Measurements from ENCODE around the gene GFY.

GFY gene

DNA sequence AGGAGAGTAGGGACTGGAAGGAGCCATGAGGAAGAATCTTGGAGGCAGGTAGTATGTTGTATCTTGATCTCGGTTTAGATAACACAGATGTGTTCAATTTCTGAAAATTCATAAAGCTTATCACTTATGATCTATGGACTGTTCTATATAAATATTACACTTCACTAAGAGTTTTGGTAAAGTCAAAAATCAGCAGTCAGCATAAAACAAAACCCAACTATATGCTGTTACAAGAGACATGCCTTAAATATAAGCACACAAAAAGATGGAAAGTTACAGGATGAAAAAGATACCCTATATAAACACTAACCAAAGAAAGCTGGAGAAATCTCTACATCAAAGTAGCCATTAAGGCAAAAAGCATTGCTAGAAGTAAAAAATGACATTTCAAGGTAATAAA lies 41.6 kb upstream of the GFY start:
- H3K79me1 ChIP-seq (ENCODE audit: low read depth, low read length), result no peaks in the 10 kb centered on the region
- no peaks in the 10 kb centered on the region for H3K4me1 ChIP-seq (ENCODE audit: control insufficient read depth in 2 of 2, insufficient read depth in 1 of 2, low read depth in 1 of 2, low read length in 2 of 2)
- no peak overlapping the region for H2BK120ac ChIP-seq (ENCODE audit: low read depth, low read length)
- no peak overlapping the region for H2BK5ac ChIP-seq (ENCODE audit: low read length)
- H3K36me3 ChIP-seq (replicated peaks in 1 of 2; ENCODE audit: control insufficient read depth in 2 of 2, insufficient read depth in 2 of 2, low read length in 2 of 2), result no peaks in the 10 kb centered on the region
- H4K8ac ChIP-seq (ENCODE audit: low read depth, low read length), result no peak overlapping the region
- H2AFZ ChIP-seq (ENCODE audit: low read length), result no peak overlapping the region
- no peak for DNase-seq (ENCODE audit: low spot score)
- WGBS, 2 donors (ENCODE audit: extremely low coverage in 2 of 2, insufficient read length in 2 of 2, insufficient replicate concordance in 1 of 2), result no CpG with 5 or more reads among the region's 1 CpG
- no peak overlapping the region for H4K91ac ChIP-seq (ENCODE audit: low read depth, low read length, poor library complexity)
- H3K14ac ChIP-seq (ENCODE audit: low read length), result no peak overlapping the region
- H3K4me2 ChIP-seq (ENCODE audit: insufficient read depth, low read length, poor library complexity, severe bottlenecking), result no peak overlapping the region
- H3K4me3 ChIP-seq (ENCODE audit: low read length in 2 of 2), result no peak overlapping the region
- no peak overlapping the region for H3K4ac ChIP-seq (ENCODE audit: low read length)
- H2BK15ac ChIP-seq (ENCODE audit: low read length), result no peak overlapping the region
- no peaks in the 10 kb centered on the region for H3K27me3 ChIP-seq (ENCODE audit: control insufficient read depth in 3 of 3, insufficient read depth in 3 of 3, low read depth in 1 of 3, low read length in 3 of 3)
- H3K9ac ChIP-seq (ENCODE audit: low read depth, low read length, poor library complexity), result no peak overlapping the region
- H2AK5ac ChIP-seq (ENCODE audit: low read depth, low read length), result no peak overlapping the region
- H3K18ac ChIP-seq (ENCODE audit: low read length), result no peak overlapping the region
- H3K9me3 ChIP-seq (replicated peaks in 1 of 2; ENCODE audit: control insufficient read depth in 2 of 2, insufficient read depth in 1 of 2, low read depth in 1 of 2, low read length in 2 of 2), result peaks cover 2% of the 10 kb centered on the region in 2 donors
- H2BK12ac ChIP-seq (ENCODE audit: low read length), result no peak overlapping the region
- H3K27ac ChIP-seq (replicated peaks; ENCODE audit: low read length), result no peak overlapping the region
- H3K23ac ChIP-seq (ENCODE audit: low read depth, low read length, poor library complexity), result no peak overlapping the region

DNA sequence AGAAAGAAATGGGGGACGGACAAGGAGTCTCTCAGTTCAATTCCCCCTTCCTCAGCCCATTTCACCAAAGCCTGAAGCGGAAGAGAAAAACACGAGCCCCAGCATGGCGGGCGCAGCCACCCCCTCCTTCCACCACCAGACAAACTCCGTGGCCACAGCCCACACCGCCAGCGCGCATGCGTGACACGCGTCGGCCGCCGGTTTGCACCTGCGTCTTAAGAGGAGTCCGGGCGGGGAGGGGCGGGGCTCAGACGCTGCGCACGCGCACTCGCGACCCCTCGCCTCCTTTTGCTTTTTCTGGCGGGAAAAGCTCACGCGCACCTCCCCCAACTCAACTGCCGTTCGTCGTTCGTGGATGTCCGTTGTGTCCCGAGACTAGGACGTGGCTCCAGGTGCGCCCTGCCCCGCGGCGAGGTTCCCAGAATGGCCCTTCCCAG lies 37.2 kb upstream of the GFY start, which contains the start of gene KASH5:
Gene KASH5 (plus strand): TSS at position 314 of the 437 bp plus-strand sequence. CDS start 2,635 bp downstream, outside the sequence.
- Histone ChIP-seq H4K8ac (ENCODE audit: low read depth, low read length) (no peak within 1 kb of the TSS), H2BK5ac (ENCODE audit: low read length) (no peak within 1 kb of the TSS), H2BK120ac (ENCODE audit: low read depth, low read length) (no peak within 1 kb of the TSS), H3K27ac (replicated peaks; ENCODE audit: low read length) (no peak within 1 kb of the TSS), H3K14ac (ENCODE audit: low read length) (no peak within 1 kb of the TSS), H2AFZ (ENCODE audit: low read length) (no peak within 1 kb of the TSS), H3K18ac (ENCODE audit: low read length) (peak within 1 kb of the TSS; percentile 17), H3K79me1 (ENCODE audit: low read depth, low read length) (no peaks in the 10 kb centered on the region), H3K4me1 (ENCODE audit: control insufficient read depth in 2 of 2, insufficient read depth in 1 of 2, low read depth in 1 of 2, low read length in 2 of 2) (no peaks in the 10 kb centered on the region), H3K9me3 (replicated peaks in 1 of 2; ENCODE audit: control insufficient read depth in 2 of 2, insufficient read depth in 1 of 2, low read depth in 1 of 2, low read length in 2 of 2) (no peaks in the 10 kb centered on the region), H4K91ac (ENCODE audit: low read depth, low read length, poor library complexity) (no peak within 1 kb of the TSS), H2BK15ac (ENCODE audit: low read length) (no peak within 1 kb of the TSS), H2AK5ac (ENCODE audit: low read depth, low read length) (peak within 1 kb of the TSS; percentile 81), H3K23ac (ENCODE audit: low read depth, low read length, poor library complexity) (peak within 1 kb of the TSS; percentile 65), H2BK12ac (ENCODE audit: low read length) (peak within 1 kb of the TSS; percentile 58), H3K4me3 (ENCODE audit: low read length in 2 of 2) (no peak within 1 kb of the TSS), H3K36me3 (replicated peaks in 1 of 2; ENCODE audit: control insufficient read depth in 2 of 2, insufficient read depth in 2 of 2, low read length in 2 of 2) (no peaks in the 10 kb centered on the region), H3K9ac (ENCODE audit: low read depth, low read length, poor library complexity) (no peak within 1 kb of the TSS), H3K4ac (ENCODE audit: low read length) (no peak within 1 kb of the TSS), H3K4me2 (ENCODE audit: insufficient read depth, low read length, poor library complexity, severe bottlenecking) (no peak within 1 kb of the TSS), H3K27me3 (ENCODE audit: control insufficient read depth in 3 of 3, insufficient read depth in 3 of 3, low read depth in 1 of 3, low read length in 3 of 3) (peaks cover 0 to 2% (median 0%) of the 10 kb centered on the region in 3 experiments)
- DNase-seq (ENCODE audit: low spot score), result no peak
- WGBS, 2 donors (ENCODE audit: extremely low coverage in 2 of 2, insufficient read length in 2 of 2, insufficient replicate concordance in 1 of 2), result no CpG with 5 or more reads among the region's 40 CpGs

DNA sequence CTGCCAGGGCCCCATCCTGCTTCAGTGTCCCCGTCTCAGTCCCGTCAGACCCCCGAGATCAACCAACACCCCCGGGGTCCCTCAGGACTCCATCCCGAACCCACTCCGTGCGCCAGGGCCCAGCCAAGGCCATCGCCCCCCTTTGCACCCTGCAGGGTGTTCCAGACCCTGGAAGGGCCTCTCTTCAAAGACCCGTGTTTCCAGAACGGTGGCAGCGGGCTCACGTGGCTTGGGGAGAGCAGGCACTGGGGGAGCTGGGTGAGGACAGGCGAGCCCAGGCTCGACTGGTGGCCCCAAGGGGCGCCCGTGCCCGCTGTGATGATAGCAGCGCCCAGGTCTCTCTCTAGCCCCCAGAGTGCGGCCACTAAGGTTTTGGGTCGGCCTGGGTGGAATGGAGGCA lies 35.8 kb upstream of the GFY start:
- H3K4me2 ChIP-seq (ENCODE audit: insufficient read depth, low read length, poor library complexity, severe bottlenecking), result no peak overlapping the region
- H3K4me3 ChIP-seq (ENCODE audit: low read length in 2 of 2), result no peak overlapping the region
- H2AK5ac ChIP-seq (ENCODE audit: low read depth, low read length), result peak overlapping the region; percentile 70
- no peak overlapping the region for H2BK12ac ChIP-seq (ENCODE audit: low read length)
- H3K14ac ChIP-seq (ENCODE audit: low read length), result no peak overlapping the region
- H3K4me1 ChIP-seq (ENCODE audit: control insufficient read depth in 2 of 2, insufficient read depth in 1 of 2, low read depth in 1 of 2, low read length in 2 of 2), result peaks cover 4% of the 10 kb centered on the region in 2 donors
- H3K27me3 ChIP-seq (ENCODE audit: control insufficient read depth in 3 of 3, insufficient read depth in 3 of 3, low read depth in 1 of 3, low read length in 3 of 3), result peaks cover 0 to 7% (median 0%) of the 10 kb centered on the region in 3 experiments
- WGBS, 2 donors (ENCODE audit: extremely low coverage in 2 of 2, insufficient read length in 2 of 2, insufficient replicate concordance in 1 of 2), result no CpG with 5 or more reads among the region's 20 CpGs
- H3K4ac ChIP-seq (ENCODE audit: low read length), result no peak overlapping the region
- H3K9me3 ChIP-seq (replicated peaks in 1 of 2; ENCODE audit: control insufficient read depth in 2 of 2, insufficient read depth in 1 of 2, low read depth in 1 of 2, low read length in 2 of 2), result no peaks in the 10 kb centered on the region
- no peak overlapping the region for H2BK5ac ChIP-seq (ENCODE audit: low read length)
- H2AFZ ChIP-seq (ENCODE audit: low read length), result no peak overlapping the region
- peak overlapping the region; percentile 64 for H3K18ac ChIP-seq (ENCODE audit: low read length)
- no peak overlapping the region for H4K91ac ChIP-seq (ENCODE audit: low read depth, low read length, poor library complexity)
- H3K23ac ChIP-seq (ENCODE audit: low read depth, low read length, poor library complexity), result no peak overlapping the region
- no peak overlapping the region for H4K8ac ChIP-seq (ENCODE audit: low read depth, low read length)
- H3K27ac ChIP-seq (replicated peaks; ENCODE audit: low read length), result no peak overlapping the region
- H2BK120ac ChIP-seq (ENCODE audit: low read depth, low read length), result no peak overlapping the region
- no peaks in the 10 kb centered on the region for H3K79me1 ChIP-seq (ENCODE audit: low read depth, low read length)
- H3K36me3 ChIP-seq (replicated peaks in 1 of 2; ENCODE audit: control insufficient read depth in 2 of 2, insufficient read depth in 2 of 2, low read length in 2 of 2), result no peaks in the 10 kb centered on the region
- peak overlapping the region; percentile 96 for H2BK15ac ChIP-seq (ENCODE audit: low read length)
- H3K9ac ChIP-seq (ENCODE audit: low read depth, low read length, poor library complexity), result no peak overlapping the region
- DNase-seq (ENCODE audit: low spot score), result no peak

DNA sequence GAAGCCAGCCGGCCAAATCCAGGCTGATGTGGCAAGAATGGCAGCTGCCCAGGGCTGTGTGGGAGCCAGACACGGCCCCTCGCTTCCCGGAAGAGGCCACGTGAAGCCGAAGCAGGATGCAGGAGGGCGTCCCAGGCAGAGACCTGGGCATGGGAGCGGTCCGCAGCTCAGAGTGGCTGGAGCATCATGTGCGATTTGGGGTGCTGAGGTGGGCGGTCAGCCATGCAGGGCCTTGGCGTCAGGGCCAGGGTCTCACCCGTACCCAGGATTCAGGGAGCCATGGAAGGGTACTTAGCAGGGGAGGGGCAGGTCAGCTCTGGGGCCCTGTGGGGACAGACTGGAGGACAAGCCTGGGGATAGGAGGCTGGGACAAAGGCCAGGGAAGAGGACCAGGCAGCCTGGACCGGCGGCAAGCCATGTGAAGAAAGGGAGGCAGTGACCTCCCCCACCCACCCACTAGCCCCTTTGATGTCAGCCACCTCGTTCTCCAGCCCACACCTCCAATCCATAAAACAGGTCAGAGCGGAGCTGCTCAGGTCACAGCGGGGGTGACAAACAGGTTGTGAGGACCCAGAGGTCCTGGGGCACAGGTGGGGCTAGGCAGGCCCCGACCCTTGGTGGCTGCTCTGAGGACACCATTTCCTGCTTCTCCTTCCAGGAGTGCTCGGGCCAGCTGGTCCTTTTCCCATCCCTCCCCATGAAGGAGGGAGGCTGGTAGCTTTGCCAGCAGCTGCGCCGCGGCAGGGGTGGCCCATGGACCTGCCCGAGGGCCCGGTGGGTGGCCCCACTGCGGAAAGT lies 34.9 kb upstream of the GFY start:
- H2AFZ ChIP-seq (ENCODE audit: low read length), result no peak overlapping the region
- H2BK15ac ChIP-seq (ENCODE audit: low read length), result peak overlapping the region; percentile 96
- peaks cover 0 to 7% (median 0%) of the 10 kb centered on the region in 3 experiments for H3K27me3 ChIP-seq (ENCODE audit: control insufficient read depth in 3 of 3, insufficient read depth in 3 of 3, low read depth in 1 of 3, low read length in 3 of 3)
- H3K36me3 ChIP-seq (replicated peaks in 1 of 2; ENCODE audit: control insufficient read depth in 2 of 2, insufficient read depth in 2 of 2, low read length in 2 of 2), result no peaks in the 10 kb centered on the region
- H3K4me3 ChIP-seq (ENCODE audit: low read length in 2 of 2), result no peak overlapping the region
- H2BK120ac ChIP-seq (ENCODE audit: low read depth, low read length), result peak overlapping the region; percentile 28
- no CpG with 5 or more reads among the region's 26 CpGs for WGBS, 2 donors (ENCODE audit: extremely low coverage in 2 of 2, insufficient read length in 2 of 2, insufficient replicate concordance in 1 of 2)
- no peak overlapping the region for H4K8ac ChIP-seq (ENCODE audit: low read depth, low read length)
- DNase-seq (ENCODE audit: low spot score), result no peak
- H3K4me1 ChIP-seq (ENCODE audit: control insufficient read depth in 2 of 2, insufficient read depth in 1 of 2, low read depth in 1 of 2, low read length in 2 of 2), result peaks cover 4 to 7% of the 10 kb centered on the region in 2 donors
- peak overlapping the region; percentile 96 for H2AK5ac ChIP-seq (ENCODE audit: low read depth, low read length)
- no peak overlapping the region for H3K4me2 ChIP-seq (ENCODE audit: insufficient read depth, low read length, poor library complexity, severe bottlenecking)
- H3K79me1 ChIP-seq (ENCODE audit: low read depth, low read length), result no peaks in the 10 kb centered on the region
- peak overlapping the region; percentile 36 for H2BK5ac ChIP-seq (ENCODE audit: low read length)
- H3K4ac ChIP-seq (ENCODE audit: low read length), result peak overlapping the region; percentile 53
- H3K27ac ChIP-seq (replicated peaks; ENCODE audit: low read length), result no peak overlapping the region
- H3K9ac ChIP-seq (ENCODE audit: low read depth, low read length, poor library complexity), result no peak overlapping the region
- H3K18ac ChIP-seq (ENCODE audit: low read length), result peak overlapping the region; percentile 59
- no peak overlapping the region for H4K91ac ChIP-seq (ENCODE audit: low read depth, low read length, poor library complexity)
- H3K23ac ChIP-seq (ENCODE audit: low read depth, low read length, poor library complexity), result no peak overlapping the region
- H2BK12ac ChIP-seq (ENCODE audit: low read length), result peak overlapping the region; percentile 63
- no peak overlapping the region for H3K14ac ChIP-seq (ENCODE audit: low read length)
- no peaks in the 10 kb centered on the region for H3K9me3 ChIP-seq (replicated peaks in 1 of 2; ENCODE audit: control insufficient read depth in 2 of 2, insufficient read depth in 1 of 2, low read depth in 1 of 2, low read length in 2 of 2)
